HG03457 (cell line): ENCODE measurements around the gene SCAMP4.
A peak's percentile ranks its signal among the peaks of the same experiment; 100 is the strongest.
"Not testable (repeated sequence)": the region's sequence is repeated elsewhere in the genome, so short reads cannot be mapped to it uniquely, and the experiment has no call there.

ENCODE experiments used
- ATAC-seq: cut with Tn5 transposase; IDR thresholded peaks from one replicate; pipeline ENCODE4 v1.9.1; 2021; ENCODE audit warnings: moderate number of reproducible peaks; ENCODE audit not compliant: unreplicated experiment

The SCAMP4 gene

DNA sequence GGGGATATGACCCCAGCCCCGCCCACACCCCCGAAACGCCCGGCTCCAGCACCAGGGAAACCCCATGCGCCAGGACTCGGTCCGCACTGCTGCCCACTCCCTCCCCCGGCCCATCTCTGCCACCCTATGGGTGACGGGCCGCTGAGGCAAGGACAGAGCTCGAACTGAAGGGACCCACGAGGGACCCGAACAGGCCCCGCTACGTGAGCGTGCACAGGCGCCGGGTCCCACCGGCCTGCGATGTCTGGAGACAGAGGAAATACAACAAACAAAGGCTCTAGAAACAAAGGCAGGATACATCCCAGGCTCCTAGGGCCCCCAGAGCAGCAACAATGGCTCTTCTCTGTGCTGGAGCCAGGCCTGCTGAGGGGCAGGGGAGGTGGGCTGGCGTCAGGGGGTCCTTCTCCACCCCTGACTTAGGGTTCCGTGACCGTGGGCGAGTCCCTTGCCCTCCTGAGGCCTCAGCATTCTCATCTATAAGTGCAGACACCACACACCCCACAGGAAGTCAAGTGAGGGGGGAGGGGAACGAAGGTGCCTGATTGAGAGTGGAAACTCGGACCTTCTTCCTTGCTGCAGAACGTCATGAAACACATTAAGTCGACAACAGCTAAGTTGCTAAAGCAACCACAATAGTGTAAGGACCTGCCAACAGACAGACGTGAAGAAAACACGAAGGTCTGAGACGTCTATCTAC, 23.0 kb upstream of the SCAMP4 start:
- no peak for ATAC-seq

DNA sequence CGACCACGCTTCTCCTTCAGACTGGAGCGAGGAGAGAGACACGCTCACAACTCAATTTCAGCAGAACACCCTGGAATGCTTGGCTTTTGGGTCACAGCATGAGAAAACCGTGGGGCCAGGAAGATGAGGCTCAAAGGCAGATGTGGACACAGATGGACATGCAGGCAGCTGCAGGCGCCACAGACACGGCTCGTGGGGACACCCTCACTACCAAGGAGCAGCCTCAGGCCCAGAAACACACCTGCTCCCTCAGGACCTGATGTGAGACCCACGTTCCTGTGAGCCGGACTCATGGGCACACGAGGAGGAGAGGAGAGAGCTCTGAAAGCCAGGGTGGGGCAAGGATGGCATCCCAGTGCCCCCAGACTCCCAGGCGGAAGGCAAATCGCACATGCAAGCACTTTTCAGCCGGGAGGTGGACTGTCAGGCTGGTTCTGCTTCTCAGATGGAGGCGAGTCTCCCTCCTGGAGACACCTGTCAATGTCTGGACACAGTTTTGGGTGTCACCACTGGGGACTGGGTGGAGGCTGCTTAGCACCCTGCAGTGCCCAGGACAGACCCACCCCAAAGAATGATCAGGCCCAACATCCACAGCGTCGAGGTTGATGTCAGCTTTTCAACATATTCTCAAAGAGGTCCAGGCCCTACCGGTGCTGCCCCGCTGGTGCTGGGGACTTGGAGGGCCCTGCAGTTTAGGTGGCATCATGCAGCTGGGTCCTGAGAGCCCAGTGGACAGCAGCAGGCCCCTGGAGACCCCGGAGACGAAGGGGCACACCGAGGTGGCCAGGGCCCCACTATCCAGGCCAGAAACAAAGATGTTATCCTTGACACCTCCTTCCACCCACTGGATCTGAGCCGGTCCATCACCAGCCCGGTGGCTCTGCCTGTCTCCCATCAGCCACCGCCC, 22.2 kb upstream of the SCAMP4 start:
- no peak for ATAC-seq

GRCh38 chr19:1883784-1884183, 21.4 kb upstream of the SCAMP4 start:
- ATAC-seq: no peak

GRCh38 chr19:1884291-1884718, 20.9 kb upstream of the SCAMP4 start:
- no peak for ATAC-seq

GRCh38 chr19:1884719-1885334, 20.4 kb upstream of the SCAMP4 start:
- ATAC-seq: no peak

GRCh38 chr19:1885398-1886119, 19.6 kb upstream of the SCAMP4 start, which contains the start of gene ABHD17A:
Gene ABHD17A, minus strand, starts transcription at chr19:1885496. Its CDS starts 3,930 bp downstream, at chr19:1881566.
- ATAC-seq: peak; percentile 53

GRCh38 chr19:1886360-1886759, 18.8 kb upstream of the SCAMP4 start:
- ATAC-seq: not testable (repeated sequence)

DNA sequence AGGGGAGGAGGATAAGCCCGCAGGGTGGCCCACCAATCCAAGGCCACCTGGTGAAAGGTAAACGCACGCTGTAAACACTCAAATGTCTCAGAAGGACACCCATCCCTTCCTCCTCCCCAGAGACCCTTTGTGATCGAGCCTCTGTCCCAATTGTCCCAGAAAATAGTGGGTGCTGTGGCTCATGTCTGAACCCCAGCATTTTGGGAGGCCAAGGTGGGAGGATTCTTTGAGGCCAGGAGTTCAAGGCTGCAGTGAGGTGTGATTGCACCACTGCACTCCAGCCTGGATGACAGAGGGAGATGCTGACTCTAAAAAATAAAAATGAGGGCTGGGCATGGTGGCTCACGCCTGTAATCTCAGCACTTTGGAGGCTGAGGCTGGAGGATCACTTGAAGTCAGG, 16.8 kb upstream of the SCAMP4 start:
- ATAC-seq: no peak

DNA sequence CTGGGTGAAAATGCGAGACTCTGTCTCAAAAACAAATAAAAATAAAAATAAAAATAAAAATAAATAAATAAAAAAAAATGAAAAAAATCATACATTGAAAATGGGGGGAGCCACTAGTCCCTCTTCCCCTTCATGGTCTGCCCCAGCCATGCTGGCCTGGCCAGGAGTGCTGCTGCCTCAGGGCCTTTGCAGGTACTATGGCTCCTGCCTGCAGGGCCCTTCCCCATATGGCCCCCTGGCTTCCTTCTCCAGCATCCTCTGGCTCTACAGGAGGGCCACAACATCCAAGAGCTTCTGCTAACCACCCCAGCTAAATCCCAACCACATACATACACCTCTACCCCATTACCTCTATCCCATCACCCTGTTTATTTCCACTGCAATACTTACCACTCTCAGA, 15.3 kb upstream of the SCAMP4 start:
- ATAC-seq: no peak

- no peak for ATAC-seq
Observed at GRCh38 chr19:1893791-1894190, 11.4 kb upstream of the SCAMP4 start.

- ATAC-seq: no peak
Observed at GRCh38 chr19:1896508-1896907, 8.7 kb upstream of the SCAMP4 start.

DNA sequence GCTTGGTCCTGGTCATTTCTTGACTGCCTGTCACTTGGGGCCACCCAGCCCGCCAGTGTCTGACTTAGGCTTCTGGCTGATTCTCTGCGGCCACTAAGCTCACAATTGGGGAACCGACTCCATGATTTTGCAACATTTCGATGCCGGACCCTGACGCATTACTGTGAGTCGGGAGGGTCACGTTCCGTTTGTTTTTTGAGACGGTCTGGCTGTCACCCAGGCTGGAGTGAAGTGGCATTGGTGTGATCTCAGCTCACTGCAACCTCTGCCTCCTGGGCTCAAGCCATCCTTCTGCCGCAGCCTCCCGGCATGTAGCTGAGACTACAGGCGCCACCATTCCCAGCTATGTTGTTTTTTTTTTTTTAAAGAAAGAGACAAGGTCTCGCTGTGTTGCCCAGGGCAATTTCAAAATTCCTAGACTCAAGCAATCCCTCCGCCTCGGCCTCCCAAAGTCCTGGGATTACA, 3.2 kb upstream of the SCAMP4 start:
- ATAC-seq: no peak

- no peak for ATAC-seq
Observed at GRCh38 chr19:1902923-1903322, 2.3 kb upstream of the SCAMP4 start.

DNA sequence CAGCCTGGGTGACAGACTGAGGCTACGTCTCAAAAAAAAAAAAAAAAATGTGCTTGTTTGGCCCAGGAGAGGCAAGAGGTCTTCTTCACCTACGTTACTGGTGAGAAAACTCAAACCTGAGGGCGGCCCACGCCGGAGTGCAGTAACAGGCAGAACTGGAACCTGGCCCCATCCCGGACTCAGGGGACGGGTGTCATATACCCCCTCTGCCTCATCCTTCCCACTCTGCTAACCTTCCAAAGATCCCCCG, 414 bp upstream of the SCAMP4 start:
- ATAC-seq: no peak

DNA sequence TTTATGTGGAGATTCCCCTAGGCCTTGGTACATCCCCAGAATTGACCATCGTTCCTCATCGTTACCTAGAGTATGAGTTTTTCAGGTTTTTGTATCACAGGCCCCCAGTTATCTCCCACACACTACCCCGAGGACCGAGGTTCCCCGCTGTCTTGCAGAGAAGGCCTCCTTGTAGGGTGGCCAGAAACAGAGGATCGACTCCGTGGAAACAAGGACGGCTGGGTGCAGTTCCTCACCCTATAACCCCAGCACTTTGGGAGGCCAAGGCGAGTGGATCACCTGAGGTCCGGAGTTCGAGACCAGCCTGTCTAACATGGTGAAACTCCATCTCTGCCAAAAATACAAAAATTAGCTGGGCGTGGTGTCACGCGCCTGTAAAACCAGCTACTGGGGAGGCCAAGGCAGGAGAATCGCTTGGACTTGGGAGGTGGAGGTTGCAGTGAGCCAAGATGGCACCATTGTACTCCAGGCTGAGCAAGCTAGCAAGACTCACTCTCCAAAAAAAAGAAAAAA, 720 bp downstream of the SCAMP4 start:
- ATAC-seq: no peak

GRCh38 chr19:1906985-1907562, 1.9 kb downstream of the SCAMP4 start:
- ATAC-seq: no peak

DNA sequence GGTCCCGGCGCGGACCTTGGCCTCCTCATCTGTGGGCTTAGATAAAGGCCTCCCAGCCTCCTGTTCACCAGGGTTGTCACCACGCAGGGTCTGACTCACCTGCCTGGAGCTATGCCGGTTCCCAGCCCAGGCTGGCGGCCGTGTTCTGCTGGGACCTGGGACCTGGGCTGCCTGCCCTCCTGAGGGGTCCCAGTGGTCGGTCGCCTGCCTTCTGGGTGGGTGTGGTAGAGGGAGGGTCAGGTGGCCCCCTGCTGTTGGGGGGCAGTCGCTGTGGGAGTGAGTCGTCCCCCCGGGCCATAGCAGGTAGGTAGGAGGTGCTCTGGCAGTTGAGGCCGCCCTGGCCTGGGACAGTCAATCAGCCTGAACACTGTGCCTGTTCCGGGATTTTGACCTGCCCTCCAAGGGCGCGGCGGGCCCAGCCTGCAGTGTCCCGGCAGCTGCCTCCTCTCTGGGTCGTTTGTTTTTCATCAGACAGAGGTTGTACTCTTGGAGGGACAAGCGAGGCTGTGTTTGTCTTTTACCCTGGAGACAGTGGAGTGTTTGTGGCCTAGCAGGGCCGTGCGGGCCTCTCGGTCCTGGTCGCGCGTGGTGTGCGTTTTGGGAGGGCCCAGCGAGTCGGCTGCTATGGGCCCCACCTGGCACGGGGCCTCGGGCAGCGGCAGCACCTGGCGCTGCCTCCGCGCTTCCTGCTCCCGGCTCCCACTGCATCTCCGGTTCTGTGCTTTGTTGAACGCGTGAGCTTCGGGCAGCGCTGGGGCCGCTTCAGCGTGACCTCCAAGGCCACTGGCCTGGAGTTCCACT, 2.6 kb downstream of the SCAMP4 start:
- ATAC-seq: no peak

DNA sequence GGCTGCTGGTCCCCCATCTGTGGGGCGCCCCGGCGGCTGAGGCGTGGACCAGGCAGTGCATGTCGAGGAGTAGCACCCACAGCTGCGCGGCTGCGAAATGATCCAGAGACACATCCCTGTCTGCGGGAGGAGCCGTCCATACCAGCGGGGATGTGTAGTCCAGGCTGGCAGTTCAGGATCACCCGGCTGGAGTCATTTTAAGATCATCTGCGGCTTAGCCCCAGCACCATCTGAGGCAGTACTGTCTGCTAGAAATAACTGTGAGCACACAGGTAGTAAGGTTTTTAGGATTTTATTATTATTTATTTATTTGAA, 3.1 kb downstream of the SCAMP4 start:
- ATAC-seq: no peak

- no peak for ATAC-seq
Observed at GRCh38 chr19:1909761-1910080, 4.5 kb downstream of the SCAMP4 start.

- no peak for ATAC-seq
Observed at GRCh38 chr19:1910177-1910576, 5.0 kb downstream of the SCAMP4 start.
